DND-41 (cell line): Measurements from ENCODE around the gene GMNN.

Experiments used
- EZH2 ChIP-seq: IDR thresholded peaks from 3 replicates; pipeline ENCODE4 v1.6.1; 2012; ENCODE audit warnings: borderline replicate concordance, low read depth, mild to moderate bottlenecking, moderate library complexity, low read length, inconsistent platforms; ENCODE audit not compliant: severe bottlenecking
- TF ChIP-seq, protein P1 (sequence below): IDR thresholded peaks from 2 replicates; pipeline ENCODE4 v1.5.1; 2012; ENCODE audit warnings: borderline replicate concordance, low read length, moderate library complexity, mild to moderate bottlenecking; ENCODE audit not compliant: poor library complexity, severe bottlenecking; ENCODE audit errors: extremely low read depth

DNA sequence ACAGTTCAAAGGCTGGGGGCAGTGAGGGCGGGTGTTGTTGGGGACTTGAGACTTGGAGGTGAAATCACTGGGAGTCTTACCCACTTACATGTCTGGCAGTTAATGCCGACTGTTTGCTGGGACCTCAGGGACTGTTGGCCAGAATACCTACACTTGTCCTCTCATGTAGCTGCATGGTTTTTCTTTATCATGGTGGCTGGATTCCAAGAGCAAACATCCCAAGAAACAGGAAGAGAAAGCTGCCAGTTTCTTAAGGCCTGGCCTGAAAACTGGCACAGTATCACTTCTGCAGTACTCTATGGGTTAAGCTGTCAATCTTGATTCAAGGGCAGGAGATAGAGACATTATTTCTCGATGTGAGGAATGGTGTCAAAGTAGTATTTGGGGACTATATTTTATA lies 36.0 kb upstream of the GMNN start:
- TF ChIP-seq, protein P1, sequence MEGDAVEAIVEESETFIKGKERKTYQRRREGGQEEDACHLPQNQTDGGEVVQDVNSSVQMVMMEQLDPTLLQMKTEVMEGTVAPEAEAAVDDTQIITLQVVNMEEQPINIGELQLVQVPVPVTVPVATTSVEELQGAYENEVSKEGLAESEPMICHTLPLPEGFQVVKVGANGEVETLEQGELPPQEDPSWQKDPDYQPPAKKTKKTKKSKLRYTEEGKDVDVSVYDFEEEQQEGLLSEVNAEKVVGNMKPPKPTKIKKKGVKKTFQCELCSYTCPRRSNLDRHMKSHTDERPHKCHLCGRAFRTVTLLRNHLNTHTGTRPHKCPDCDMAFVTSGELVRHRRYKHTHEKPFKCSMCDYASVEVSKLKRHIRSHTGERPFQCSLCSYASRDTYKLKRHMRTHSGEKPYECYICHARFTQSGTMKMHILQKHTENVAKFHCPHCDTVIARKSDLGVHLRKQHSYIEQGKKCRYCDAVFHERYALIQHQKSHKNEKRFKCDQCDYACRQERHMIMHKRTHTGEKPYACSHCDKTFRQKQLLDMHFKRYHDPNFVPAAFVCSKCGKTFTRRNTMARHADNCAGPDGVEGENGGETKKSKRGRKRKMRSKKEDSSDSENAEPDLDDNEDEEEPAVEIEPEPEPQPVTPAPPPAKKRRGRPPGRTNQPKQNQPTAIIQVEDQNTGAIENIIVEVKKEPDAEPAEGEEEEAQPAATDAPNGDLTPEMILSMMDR = no peak
- no peak for TF ChIP-seq EZH2
